GM12865 (cell line): ENCODE data around the gene AP3B1.

ENCODE experiments used
- DNase-seq: peaks from one replicate; pipeline ENCODE4 v3.0.0; 2010; ENCODE audit warnings: low read depth
- H3K4me3 ChIP-seq: 2 replicates; pipeline ENCODE4 v1.5.1; 2011; ENCODE audit warnings: mild to moderate bottlenecking, low read depth, low read length, control low read depth
- TF ChIP-seq, protein P1 (sequence below): IDR thresholded peaks from 2 replicates; pipeline ENCODE4 v1.5.1; 2011; ENCODE audit warnings: low read length, control low read depth, low read depth, inconsistent platforms; ENCODE audit not compliant: insufficient read depth; ENCODE audit errors: missing control alignments

The AP3B1 gene

DNA sequence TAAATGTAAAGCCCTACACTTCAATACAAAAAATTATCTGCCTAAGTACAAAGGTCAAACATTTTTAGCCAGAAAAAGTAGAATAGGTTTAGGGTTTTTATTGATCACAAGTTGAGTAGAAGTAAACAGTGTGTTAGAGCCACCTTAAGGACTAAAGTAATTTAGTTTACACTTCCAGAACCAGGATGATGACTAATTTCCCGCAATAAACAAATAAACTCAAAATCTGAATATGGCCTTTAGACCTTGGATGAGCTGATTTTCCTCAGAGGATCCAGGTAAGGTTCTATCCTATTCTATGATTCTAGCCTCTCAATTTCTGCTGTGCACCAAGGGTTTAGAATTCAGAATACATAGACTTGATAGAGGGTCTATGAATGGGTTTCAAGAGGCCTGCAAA is 338.9 kb downstream of the AP3B1 start:
- TF ChIP-seq, protein P1, sequence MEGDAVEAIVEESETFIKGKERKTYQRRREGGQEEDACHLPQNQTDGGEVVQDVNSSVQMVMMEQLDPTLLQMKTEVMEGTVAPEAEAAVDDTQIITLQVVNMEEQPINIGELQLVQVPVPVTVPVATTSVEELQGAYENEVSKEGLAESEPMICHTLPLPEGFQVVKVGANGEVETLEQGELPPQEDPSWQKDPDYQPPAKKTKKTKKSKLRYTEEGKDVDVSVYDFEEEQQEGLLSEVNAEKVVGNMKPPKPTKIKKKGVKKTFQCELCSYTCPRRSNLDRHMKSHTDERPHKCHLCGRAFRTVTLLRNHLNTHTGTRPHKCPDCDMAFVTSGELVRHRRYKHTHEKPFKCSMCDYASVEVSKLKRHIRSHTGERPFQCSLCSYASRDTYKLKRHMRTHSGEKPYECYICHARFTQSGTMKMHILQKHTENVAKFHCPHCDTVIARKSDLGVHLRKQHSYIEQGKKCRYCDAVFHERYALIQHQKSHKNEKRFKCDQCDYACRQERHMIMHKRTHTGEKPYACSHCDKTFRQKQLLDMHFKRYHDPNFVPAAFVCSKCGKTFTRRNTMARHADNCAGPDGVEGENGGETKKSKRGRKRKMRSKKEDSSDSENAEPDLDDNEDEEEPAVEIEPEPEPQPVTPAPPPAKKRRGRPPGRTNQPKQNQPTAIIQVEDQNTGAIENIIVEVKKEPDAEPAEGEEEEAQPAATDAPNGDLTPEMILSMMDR, result no peak
- no peak overlapping the region for H3K4me3 ChIP-seq
- no peak for DNase-seq

DNA sequence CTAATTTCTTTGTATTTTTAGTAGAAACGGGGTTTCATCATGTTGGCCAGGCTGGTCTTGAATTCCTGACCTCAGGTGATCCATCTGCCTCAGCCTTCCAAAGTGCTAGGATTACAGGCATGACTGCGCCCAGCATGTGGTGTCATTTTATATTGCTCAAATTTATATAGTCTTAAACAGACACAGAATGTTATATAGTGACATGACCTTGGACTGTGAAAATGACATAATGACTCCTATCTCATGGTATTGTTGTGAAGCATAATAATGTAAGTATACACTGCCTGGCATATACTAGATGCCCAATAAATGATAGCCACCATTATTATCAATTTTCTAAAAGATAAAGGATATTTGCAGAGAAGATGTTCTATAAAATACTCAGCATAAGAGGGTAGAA is 341.1 kb downstream of the AP3B1 start:
- no peak for DNase-seq
- no peak overlapping the region for H3K4me3 ChIP-seq
- TF ChIP-seq, protein P1, result no peak

DNA sequence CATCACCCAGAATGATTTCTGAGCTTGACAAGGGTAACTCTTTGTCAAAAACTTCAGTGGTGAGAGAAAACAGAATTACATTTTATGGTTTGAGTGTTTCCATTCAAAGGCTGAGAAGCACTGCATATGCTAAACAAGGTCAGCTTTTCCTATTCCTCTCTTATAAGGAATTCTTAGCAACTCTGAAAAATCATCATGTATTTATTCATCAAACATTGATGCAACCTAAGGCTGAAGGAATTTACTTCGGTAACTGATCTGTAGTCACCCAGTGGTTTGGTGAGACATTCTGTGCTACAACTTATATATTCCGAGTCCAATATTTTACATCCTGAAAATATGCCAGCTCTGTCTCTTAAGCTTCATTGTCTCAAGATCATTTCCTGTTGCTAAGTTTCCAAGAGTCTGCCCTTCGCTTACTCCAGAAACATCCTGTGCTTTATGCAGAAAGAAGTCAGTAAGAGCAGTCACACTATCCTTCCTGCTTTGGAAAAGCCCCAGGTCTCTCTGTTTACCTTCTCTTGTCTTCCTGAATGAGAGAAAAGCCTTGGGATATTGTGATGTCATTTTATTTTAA is 341.8 kb downstream of the AP3B1 start:
- no peak overlapping the region for H3K4me3 ChIP-seq
- DNase-seq, result no peak
- TF ChIP-seq, protein P1, result no peak
